HG02938 (cell line): ENCODE measurements around the gene SLC7A6.

ENCODE experiments used
- ATAC-seq: cut with Tn5 transposase; IDR thresholded peaks from one replicate; pipeline ENCODE4 v1.9.1; 2021; ENCODE audit warnings: mild to moderate bottlenecking, moderate library complexity; ENCODE audit not compliant: unreplicated experiment

SLC7A6 gene

GRCh38 chr16:68253721-68254120 lies 10.6 kb upstream of the SLC7A6 start:
- no peak for ATAC-seq

DNA sequence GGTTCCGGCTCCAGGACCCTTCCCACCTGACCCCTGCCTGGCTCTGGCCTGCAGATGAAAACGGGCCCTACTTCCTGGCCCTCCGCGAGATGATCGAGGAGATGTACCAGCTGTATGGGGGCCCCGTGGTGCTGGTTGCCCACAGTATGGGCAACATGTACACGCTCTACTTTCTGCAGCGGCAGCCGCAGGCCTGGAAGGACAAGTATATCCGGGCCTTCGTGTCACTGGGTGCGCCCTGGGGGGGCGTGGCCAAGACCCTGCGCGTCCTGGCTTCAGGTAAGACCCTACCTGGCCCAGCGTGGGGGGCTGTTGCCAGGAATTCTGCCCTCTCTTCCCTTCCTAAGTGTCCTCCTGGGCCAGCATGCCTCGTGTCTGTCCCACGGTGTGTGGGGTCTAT lies 8.6 kb upstream of the SLC7A6 start:
- no peak for ATAC-seq

DNA sequence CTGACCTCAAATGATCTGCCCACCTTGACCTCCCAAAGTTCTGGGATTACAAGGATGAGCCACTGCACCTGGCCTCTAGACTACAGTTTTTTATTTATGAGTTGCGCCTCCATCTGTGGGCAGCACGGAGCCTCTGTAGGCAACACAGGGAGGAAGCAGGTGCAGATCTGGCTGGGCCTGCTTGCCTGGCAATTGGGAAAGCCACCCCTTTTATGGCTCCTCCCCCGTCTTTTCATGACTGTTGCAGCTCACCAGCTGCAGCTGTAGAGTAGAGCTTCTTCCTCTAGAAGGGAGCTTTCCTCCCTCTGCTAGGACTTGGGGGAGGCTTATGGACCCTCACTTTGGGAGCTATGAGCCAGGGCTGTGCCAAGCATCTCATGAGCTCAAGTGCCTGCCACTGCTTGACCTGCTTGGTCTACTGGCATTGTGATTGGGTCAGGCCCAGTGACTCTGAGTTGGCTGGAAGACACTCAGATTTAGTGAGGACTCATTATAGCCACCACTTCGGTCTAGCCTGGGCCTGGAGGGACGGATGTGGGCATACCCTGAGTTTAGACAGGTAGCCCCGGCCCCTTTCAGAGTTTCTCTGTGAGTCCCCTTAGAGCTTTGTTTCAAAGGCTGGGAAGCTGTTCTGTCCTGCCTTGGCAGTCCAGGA lies 6.9 kb upstream of the SLC7A6 start:
- ATAC-seq, result no peak

DNA sequence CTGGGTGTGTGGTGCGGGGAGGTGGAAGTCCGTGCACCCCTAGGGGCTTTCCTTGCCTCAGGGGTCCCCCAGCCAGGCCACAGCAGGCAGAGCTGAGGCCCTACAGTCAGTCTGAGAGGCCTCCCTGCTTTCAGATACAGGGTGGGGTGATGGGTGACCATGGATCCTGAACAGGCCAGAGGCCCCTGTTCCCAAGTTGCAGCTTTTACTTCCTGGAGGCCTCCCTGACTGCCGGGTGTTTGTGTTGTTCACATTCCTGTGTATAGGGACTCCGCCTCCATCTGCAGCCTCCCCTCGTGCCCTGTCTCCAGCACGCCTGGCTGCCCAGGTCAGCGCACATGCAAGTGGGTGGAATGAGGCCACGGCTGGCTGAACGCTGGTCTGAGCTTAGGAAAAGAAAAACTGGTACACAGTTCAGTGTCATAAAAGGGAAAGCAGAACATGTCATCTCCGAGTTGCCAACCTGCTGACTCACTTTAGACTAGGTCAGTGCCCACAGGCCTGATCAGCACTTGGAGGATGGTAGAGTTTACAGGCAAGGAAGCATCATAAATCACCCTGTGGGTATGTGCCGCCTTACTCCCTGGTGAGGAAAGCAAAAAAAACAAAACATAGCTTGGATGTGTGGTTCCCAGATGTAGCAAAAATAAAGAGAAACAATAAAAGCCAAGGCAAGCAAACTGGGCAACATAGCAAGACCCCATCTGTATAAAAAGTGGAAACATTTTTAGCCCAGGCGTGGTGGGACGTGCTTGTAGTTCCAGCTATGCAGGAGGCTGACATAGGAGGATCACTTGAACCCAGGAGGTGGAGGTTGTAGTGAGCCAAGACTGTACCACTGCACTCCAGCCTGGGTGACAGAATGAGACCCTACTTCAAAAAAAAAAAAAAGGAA lies 6.2 kb upstream of the SLC7A6 start:
- no peak for ATAC-seq

- ATAC-seq, result no peak
Measured at GRCh38 chr16:68259007-68259825, 5.1 kb upstream of the SLC7A6 start.

- no peak for ATAC-seq
Measured at GRCh38 chr16:68263559-68264127, 683 bp upstream of the SLC7A6 start.

DNA sequence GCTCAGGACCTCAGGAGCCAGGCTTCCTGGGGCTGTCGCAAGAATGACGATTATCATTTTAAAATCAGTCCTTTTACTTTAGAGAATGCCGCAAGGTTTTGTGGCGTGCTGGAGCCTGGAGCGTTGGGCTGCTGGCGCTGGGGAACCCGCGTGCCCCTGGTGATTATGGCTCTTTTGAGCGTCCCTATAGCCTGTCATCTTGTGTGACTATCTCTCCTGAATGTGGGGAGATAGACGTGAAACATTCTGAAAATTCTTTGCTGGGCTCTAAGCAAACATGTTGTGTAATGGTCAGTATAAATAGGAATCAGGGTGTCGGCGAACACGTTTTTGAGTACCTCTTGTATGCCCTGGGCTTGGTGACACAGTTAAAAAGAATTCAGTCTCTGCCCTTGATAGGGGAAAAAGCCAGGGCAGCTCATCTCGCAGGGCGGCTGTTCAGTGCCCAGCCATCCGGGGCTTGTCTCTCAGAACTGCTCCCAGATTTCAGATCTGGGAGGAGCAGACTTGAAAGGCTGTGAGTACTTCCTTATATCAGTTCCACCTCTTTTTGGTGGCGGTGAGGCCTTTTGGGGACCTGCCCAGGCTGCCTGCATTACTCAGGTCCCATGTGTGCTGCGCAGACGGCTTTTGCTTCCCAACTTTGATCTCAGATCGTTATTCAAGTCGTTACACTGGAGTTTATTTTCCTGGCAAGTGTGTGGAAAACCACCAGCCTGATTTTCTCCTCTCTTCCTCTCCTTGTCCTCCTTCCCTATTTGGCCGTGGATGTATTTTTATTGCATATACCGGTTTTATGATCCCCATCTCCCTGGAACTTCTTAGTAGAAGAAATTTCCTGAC lies 973 bp downstream of the SLC7A6 start:
- ATAC-seq, result peak; percentile 9

DNA sequence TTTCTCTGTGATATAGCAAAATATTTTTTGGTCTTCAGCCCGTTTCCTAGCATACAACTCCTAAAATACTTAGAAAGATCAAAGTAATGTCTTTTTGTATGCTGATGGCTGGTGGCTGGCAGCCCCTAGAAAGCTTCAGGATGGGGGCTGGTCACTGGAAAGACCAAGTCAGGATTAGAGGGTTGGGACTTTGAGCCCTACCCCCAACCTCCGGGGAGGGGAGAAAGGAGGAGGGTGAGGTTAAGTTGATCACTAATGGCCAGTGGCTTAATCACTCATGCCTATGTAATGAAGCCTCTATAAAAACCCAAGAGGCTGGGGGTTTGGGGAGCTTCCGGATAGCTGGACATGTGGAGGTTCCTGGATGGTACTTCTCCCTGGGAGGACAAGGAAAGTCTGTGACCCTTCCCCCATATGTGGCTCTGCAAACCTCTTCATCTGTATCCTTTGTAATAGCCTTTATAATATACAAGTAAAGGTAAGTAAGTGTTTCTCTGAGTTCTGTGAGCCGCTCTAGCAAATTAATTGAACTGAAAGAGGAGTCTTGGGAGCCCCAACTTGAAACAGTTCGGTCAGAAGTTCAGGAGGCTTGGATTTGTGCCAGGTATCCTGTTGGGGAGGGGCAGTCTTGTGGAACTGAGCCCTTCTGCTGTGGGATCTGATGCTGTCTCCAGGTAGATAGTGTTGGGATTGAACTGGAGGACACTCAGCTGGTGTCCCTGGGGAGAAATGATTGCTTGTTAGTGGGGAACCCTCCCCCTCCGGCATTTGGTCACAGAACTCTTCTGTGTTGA lies 3.5 kb downstream of the SLC7A6 start:
- no peak for ATAC-seq

DNA sequence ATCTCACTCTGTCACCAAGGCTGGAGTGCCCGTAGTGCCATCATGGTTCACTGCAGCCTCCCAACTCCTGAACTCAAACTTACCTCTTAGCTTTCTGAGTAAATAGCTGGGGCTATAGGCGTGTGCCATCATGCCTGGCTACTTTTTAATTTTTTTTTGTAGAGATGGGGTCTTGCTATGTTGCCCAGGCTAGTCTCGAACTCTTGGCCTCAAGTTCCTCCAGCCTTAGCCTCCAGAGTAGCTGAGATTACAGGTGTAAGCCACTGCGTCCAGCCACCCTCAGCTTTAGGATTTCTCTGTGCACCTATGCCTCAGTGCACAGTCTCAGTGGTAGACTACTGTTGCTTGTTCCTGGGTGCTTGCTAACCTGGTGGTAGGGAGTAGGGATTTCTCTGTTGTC lies 5.5 kb downstream of the SLC7A6 start:
- ATAC-seq, result no peak

- no peak for ATAC-seq
Measured at GRCh38 chr16:68270353-68270752, 6.0 kb downstream of the SLC7A6 start.

- no peak for ATAC-seq
Measured at GRCh38 chr16:68272507-68273209, 8.3 kb downstream of the SLC7A6 start.

GRCh38 chr16:68273459-68273858 lies 9.1 kb downstream of the SLC7A6 start:
- ATAC-seq, result no peak

- no peak for ATAC-seq
Measured at GRCh38 chr16:68273896-68274295, 9.6 kb downstream of the SLC7A6 start.

DNA sequence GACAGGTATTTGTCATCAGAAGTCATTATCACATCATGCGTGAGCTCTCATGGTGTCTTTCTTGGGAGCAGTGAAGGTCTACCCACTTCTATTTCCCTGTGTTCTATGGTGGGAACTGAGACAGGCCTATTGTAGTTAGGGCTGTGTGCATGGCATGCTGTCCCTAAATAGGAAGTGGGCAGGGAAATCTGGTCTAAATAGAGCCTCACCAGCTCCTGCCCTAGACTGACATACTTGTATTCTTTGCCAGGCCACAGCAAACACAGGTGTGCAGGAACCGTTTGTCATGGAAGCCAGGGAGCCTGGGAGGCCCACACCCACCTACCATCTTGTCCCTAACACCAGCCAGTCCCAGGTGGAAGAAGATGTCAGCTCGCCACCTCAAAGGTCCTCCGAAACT lies 10.1 kb downstream of the SLC7A6 start:
- no peak for ATAC-seq

DNA sequence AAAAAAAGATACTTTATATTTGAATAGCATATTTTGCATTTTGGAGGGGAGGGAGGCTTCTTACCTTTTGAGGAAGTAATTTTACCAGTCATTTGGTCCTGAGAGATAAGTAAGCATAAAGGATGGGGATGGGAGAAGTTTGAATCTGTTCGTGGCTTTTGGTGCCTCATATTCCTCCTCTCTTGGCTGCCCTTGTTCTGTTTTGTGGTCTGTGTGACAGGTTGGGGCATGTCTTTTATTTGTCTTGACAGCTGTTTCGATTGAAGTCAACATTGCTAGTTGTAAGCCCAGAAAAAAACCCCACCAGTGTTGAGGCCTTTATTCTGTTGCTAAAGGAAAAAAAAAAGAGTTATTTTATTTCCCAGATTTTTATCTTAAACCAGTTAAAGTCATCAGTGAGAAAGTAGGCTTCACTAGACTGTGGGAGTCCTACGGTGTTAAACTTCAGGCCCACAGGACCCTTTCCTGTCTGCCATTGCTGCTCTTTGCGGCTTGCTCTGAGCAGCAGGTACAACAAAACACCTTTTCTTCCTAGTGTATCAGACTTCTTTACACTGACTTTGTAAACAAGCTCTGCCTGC lies 11.4 kb downstream of the SLC7A6 start:
- ATAC-seq, result peak; percentile 70

GRCh38 chr16:68276223-68276622 lies 11.9 kb downstream of the SLC7A6 start:
- ATAC-seq, result no peak

DNA sequence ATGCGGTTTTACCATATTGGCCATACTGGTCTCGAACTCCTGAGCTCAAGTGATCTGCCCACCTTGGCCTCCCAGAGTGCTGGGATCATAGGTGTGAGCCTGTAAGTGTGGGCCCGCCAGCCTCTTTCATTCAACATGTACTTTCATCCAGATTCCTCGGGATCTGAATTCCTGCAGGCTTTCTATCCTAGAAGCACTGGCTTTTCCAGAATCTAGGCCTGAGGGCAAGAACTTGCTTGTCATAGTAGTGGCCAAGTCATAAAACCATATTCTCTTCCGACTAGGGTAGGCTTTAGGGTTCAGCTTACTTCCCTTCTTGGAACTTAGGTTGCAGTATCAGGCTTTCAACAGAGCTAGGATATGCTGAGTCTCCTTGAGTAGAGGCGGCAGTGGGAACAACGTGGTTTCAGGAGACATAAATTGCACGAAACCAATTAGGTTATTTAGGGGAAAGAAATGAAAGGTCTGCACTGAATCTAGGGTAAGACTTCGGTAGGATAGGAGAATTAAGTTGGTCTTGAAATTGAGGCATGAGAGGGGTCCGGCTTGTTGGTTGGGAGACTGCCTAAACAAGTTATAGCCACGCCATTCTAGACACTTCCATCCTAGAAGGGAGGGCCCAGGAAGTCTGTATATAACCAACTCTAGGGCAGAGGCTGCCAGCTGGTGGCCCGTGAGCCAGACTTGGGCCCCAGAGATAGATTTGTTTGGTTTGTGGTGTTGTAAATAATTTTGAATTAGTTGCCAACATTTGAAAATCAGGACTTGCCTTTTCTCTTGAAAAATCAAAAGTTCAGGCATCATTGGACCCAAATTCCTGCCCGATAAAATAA lies 15.6 kb downstream of the SLC7A6 start:
- ATAC-seq, result no peak
